ENCODE data around the gene MINDY4. TPM values are rescaled to one million over a fixed set of nuclear protein-coding genes. Genes with fewer than 3 reads are reported as not detected.

MINDY4 gene
- total and polyA plus RNA-seq, 2 donors (not counting 1 experiment from before 2014, with no cell fraction given), result 0.12 to 1.1 TPM

- CTCF ChIA-PET, result no interaction called here
- no peaks in the 10 kb centered on the region for H3K9me3 Mint-ChIP-seq (ENCODE audit: insufficient read depth)
- no peak for TF ChIP-seq CTCF (IDR thresholded peaks at IDR 0.05)
- no peak for TF ChIP-seq EZH2 (IDR thresholded peaks at IDR 0.05; ENCODE audit: borderline replicate concordance, insufficient read depth, low read depth, low read length, poor library complexity, severe bottlenecking)
Observed at GRCh38 chr7:30910411-30911073, 139.3 kb downstream of the MINDY4 start.

GRCh38 chr7:30911133-30911532 lies 139.9 kb downstream of the MINDY4 start:
- Histone ChIP-seq H3K4me3 (ENCODE audit: control extremely low read depth in 1 of 5, extremely low read depth in 1 of 5, insufficient read depth in 1 of 5, low read depth in 2 of 5, low read length in 4 of 5) (no peak overlapping the region), H3K4me2 (replicated peaks; ENCODE audit: low read depth, low read length, poor library complexity, severe bottlenecking) (no peak overlapping the region), H3K27me3 (replicated peaks in 1 of 4; ENCODE audit: control extremely low read depth in 1 of 4, control insufficient read depth in 3 of 4, insufficient read depth in 4 of 4, low read length in 3 of 4) (no peaks in the 10 kb centered on the region), H3K9me3 (ENCODE audit: control extremely low read depth in 1 of 3, control insufficient read depth in 2 of 3, insufficient read depth in 1 of 3, low read length in 2 of 3) (no peaks in the 10 kb centered on the region), H3K36me3 (replicated peaks in 1 of 2; ENCODE audit: control extremely low read depth in 1 of 2, control insufficient read depth in 1 of 2, extremely low read depth in 1 of 2, insufficient read depth in 2 of 2, low read length in 1 of 2) (no peaks in the 10 kb centered on the region), H3K27ac (ENCODE audit: low read length in 2 of 2) (no peak overlapping the region), H4K20me1 (ENCODE audit: control insufficient read depth, insufficient read depth, low read length, poor library complexity, severe bottlenecking) (no peaks in the 10 kb centered on the region), H2AFZ (ENCODE audit: insufficient read depth, low read depth, low read length, poor library complexity, severe bottlenecking) (no peak overlapping the region), H3K4me1 (ENCODE audit: control insufficient read depth in 2 of 2, insufficient read depth in 2 of 2, low read length in 2 of 2) (no peaks in the 10 kb centered on the region), H3K79me2 (ENCODE audit: control insufficient read depth, insufficient read depth, low read length) (no peaks in the 10 kb centered on the region), H3K9ac (ENCODE audit: low read length) (no peak overlapping the region)
- TF ChIP-seq CTCF (IDR thresholded peaks at IDR 0.05), result no peak
- no peak for TF ChIP-seq EZH2 (IDR thresholded peaks at IDR 0.05; ENCODE audit: borderline replicate concordance, insufficient read depth, low read depth, low read length, poor library complexity, severe bottlenecking)
- POLR2A ChIA-PET, result no interaction called here
- H3K27me3 Mint-ChIP-seq, result peaks cover 5% of the 10 kb centered on the region
- no peak overlapping the region for H3K4me3 Mint-ChIP-seq
- H3K27ac Mint-ChIP-seq, result no peak overlapping the region
- WGBS (ENCODE audit: insufficient coverage), result 77% methylated on average over 9 of the region's 11 CpGs
- H3K4me1 Mint-ChIP-seq, result no peaks in the 10 kb centered on the region
- no peak for ATAC-seq (ENCODE audit: low read depth)
- DNase-seq, result no peak
- CTCF ChIA-PET, result no interaction called here
- H3K9me3 Mint-ChIP-seq (ENCODE audit: insufficient read depth), result no peaks in the 10 kb centered on the region
- intact Hi-C loops (cut with micrococcal nuclease), result no loop called here

More at GRCh38 chr7:30910411-30911073, 139.3 kb downstream of the MINDY4 start:
- no peaks in the 10 kb centered on the region for H3K27me3 ChIP-seq (replicated peaks in 1 of 4; ENCODE audit: control extremely low read depth in 1 of 4, control insufficient read depth in 3 of 4, insufficient read depth in 4 of 4, low read length in 3 of 4)
- 93% methylated on average over 11 of the region's 11 CpGs for WGBS (ENCODE audit: insufficient coverage)
- no peaks in the 10 kb centered on the region for H3K9me3 ChIP-seq (ENCODE audit: control extremely low read depth in 1 of 3, control insufficient read depth in 2 of 3, insufficient read depth in 1 of 3, low read length in 2 of 3)
- H3K4me3 ChIP-seq (ENCODE audit: control extremely low read depth in 1 of 5, extremely low read depth in 1 of 5, insufficient read depth in 1 of 5, low read depth in 2 of 5, low read length in 4 of 5), result no peak overlapping the region
- intact Hi-C loops (cut with micrococcal nuclease), result no loop called here
- no peak overlapping the region for H2AFZ ChIP-seq (ENCODE audit: insufficient read depth, low read depth, low read length, poor library complexity, severe bottlenecking)
- H3K4me1 Mint-ChIP-seq, result no peaks in the 10 kb centered on the region
- no peak overlapping the region for H3K27ac ChIP-seq (ENCODE audit: low read length in 2 of 2)
- H3K27me3 Mint-ChIP-seq, result peaks cover 5% of the 10 kb centered on the region
- H3K36me3 ChIP-seq (replicated peaks in 1 of 2; ENCODE audit: control extremely low read depth in 1 of 2, control insufficient read depth in 1 of 2, extremely low read depth in 1 of 2, insufficient read depth in 2 of 2, low read length in 1 of 2), result no peaks in the 10 kb centered on the region
- ATAC-seq (ENCODE audit: low read depth), result no peak
- H4K20me1 ChIP-seq (ENCODE audit: control insufficient read depth, insufficient read depth, low read length, poor library complexity, severe bottlenecking), result no peaks in the 10 kb centered on the region
- no peak overlapping the region for H3K27ac Mint-ChIP-seq
- POLR2A ChIA-PET, result interaction anchor here (0.6 kb wide), 1 partner anchor 25 kb away, joined by 4 read pairs; no protein-coding TSS in a partner anchor
- no peak overlapping the region for H3K4me2 ChIP-seq (replicated peaks; ENCODE audit: low read depth, low read length, poor library complexity, severe bottlenecking)
- H3K4me1 ChIP-seq (ENCODE audit: control insufficient read depth in 2 of 2, insufficient read depth in 2 of 2, low read length in 2 of 2), result no peaks in the 10 kb centered on the region
- no peak for DNase-seq
- no peak overlapping the region for H3K4me3 Mint-ChIP-seq
- no peak overlapping the region for H3K9ac ChIP-seq (ENCODE audit: low read length)
- H3K79me2 ChIP-seq (ENCODE audit: control insufficient read depth, insufficient read depth, low read length), result no peaks in the 10 kb centered on the region
